GM12875 (cell line): Measurements from ENCODE around the gene CHCHD4.

Source experiments
- H3K4me3 ChIP-seq: one replicate; pipeline ENCODE4 v1.5.1; 2011; ENCODE audit warnings: low read depth, low read length, control low read depth
- CTCF ChIP-seq: IDR thresholded peaks from 2 replicates; pipeline ENCODE4 v1.5.1; 2011; ENCODE audit warnings: low read depth, mild to moderate bottlenecking, control low read depth, inconsistent platforms, low read length, moderate library complexity, borderline replicate concordance; ENCODE audit not compliant: insufficient read depth

The CHCHD4 gene

GRCh38 chr3:14140668-14141067, 16.0 kb upstream of the CHCHD4 start:
- no peak for TF ChIP-seq CTCF
- no peak overlapping the region for H3K4me3 ChIP-seq

- TF ChIP-seq CTCF: no peak
- no peak overlapping the region for H3K4me3 ChIP-seq
Observed at GRCh38 chr3:14139771-14140170, 15.1 kb upstream of the CHCHD4 start.

- no peak overlapping the region for H3K4me3 ChIP-seq
- no peak for TF ChIP-seq CTCF
Observed at GRCh38 chr3:14138878-14139655, 14.4 kb upstream of the CHCHD4 start.

- TF ChIP-seq CTCF: no peak
- H3K4me3 ChIP-seq: no peak overlapping the region
Observed at GRCh38 chr3:14138109-14138877, 13.6 kb upstream of the CHCHD4 start.

- H3K4me3 ChIP-seq: no peak overlapping the region
- no peak for TF ChIP-seq CTCF
Observed at GRCh38 chr3:14137445-14137844, 12.8 kb upstream of the CHCHD4 start.

GRCh38 chr3:14137004-14137403, 12.3 kb upstream of the CHCHD4 start:
- no peak overlapping the region for H3K4me3 ChIP-seq
- no peak for TF ChIP-seq CTCF

GRCh38 chr3:14135581-14135980, 10.9 kb upstream of the CHCHD4 start:
- TF ChIP-seq CTCF: no peak

More at GRCh38 chr3:14135581-14135980, 10.9 kb upstream of the CHCHD4 start:
- H3K4me3 ChIP-seq: no peak overlapping the region
